A673 (cell line): ENCODE measurements around the gene EYS. TPM values are rescaled to one million over a fixed set of nuclear protein-coding genes. Genes with fewer than 3 reads are reported as not detected.

ENCODE experiments used
- BruUV-seq: library from RNA; stranded (reverse); fragments of 400-500 nt; replicated peaks from 2 replicates; lab custom pipeline; 2021; lab: Mats Ljungman, UMichigan
- CTCF ChIA-PET: fragments of 300-600 bp; sonication (Branson Sonifier 250); formaldehyde crosslinking; loops from one replicate; lab custom pipeline; 2022; ENCODE audit warnings: antibody characterized with exemption; lab: Charles Lee
- POLR2A ChIA-PET: fragments of 300-600 bp; sonication (Branson Sonifier 250); formaldehyde crosslinking; loops from one replicate; lab custom pipeline; 2022; ENCODE audit warnings: antibody characterized with exemption; ENCODE audit not compliant: low non-redundant PET; lab: Charles Lee
- DNase-seq: peaks from one replicate; pipeline ENCODE4 v3.0.0-alpha.2; 2015; ENCODE audit warnings: low spot score
- H3K27ac ChIP-seq: fragments of 200-600 bp; sonication (generic); 2 replicates; pipeline ENCODE4 v1.5.1; 2016; ENCODE audit warnings: mixed run types, low read depth, mild to moderate bottlenecking, mixed read lengths, antibody characterized with exemption, low read length; ENCODE audit not compliant: poor library complexity, severe bottlenecking
- H3K27me3 ChIP-seq: fragments of 200-600 bp; sonication (generic); replicated peaks from 2 replicates; pipeline ENCODE4 v1.6.1; 2017; ENCODE audit warnings: mixed run types, low read depth, mild to moderate bottlenecking, mixed read lengths, antibody characterized with exemption, low read length; ENCODE audit not compliant: insufficient read depth, poor library complexity
- H3K36me3 ChIP-seq: fragments of 200-600 bp; sonication (generic); 2 replicates; pipeline ENCODE4 v1.6.1; 2016; ENCODE audit warnings: mixed run types, mild to moderate bottlenecking, mixed read lengths, antibody characterized with exemption, low read length; ENCODE audit not compliant: insufficient read depth, poor library complexity, severe bottlenecking
- H3K4me1 ChIP-seq: fragments of 200-600 bp; sonication (generic); 2 replicates; pipeline ENCODE4 v1.6.1; 2017; ENCODE audit warnings: mixed run types, mild to moderate bottlenecking, mixed read lengths, antibody characterized with exemption, low read length; ENCODE audit not compliant: insufficient read depth, poor library complexity, severe bottlenecking
- H3K4me3 ChIP-seq: fragments of 200-600 bp; sonication (generic); 2 replicates; pipeline ENCODE4 v1.5.1; 2016; ENCODE audit warnings: low read depth, mixed run types, mild to moderate bottlenecking, mixed read lengths, low read length; ENCODE audit not compliant: poor library complexity, severe bottlenecking
- H3K9me3 ChIP-seq: fragments of 200-600 bp; sonication (generic); 2 replicates; pipeline ENCODE4 v1.6.1; 2016; ENCODE audit warnings: mixed run types, low read depth, mild to moderate bottlenecking, mixed read lengths, antibody characterized with exemption, low read length; ENCODE audit not compliant: poor library complexity, severe bottlenecking
- EZH2 ChIP-seq: fragments of 200-600 bp; sonication (generic); IDR thresholded peaks from 2 replicates; pipeline ENCODE4 v1.6.1; 2017; ENCODE audit warnings: borderline replicate concordance, low read depth, mild to moderate bottlenecking, mixed read lengths, antibody characterized with exemption, low read length; ENCODE audit not compliant: poor library complexity, severe bottlenecking
- intact Hi-C: fragments of 100-400 bp; cut with micrococcal nuclease; formaldehyde crosslinking; loops from one replicate; pipeline ENCODE4 v1.10.0; 2022; ENCODE audit not compliant: unreplicated experiment
- total RNA-seq: library from RNA; stranded (reverse); gene quantifications from 2 replicates; pipeline ENCODE4 v1.2.3, GENCODE V29; 2021
- TF ChIP-seq, protein P1 (sequence below): fragments of 300-800, 200-600 bp; sonication (generic); conservative IDR thresholded peaks from 2 replicates; pipeline ENCODE4 v1.5.1; 2017; ENCODE audit warnings: low read depth, mild to moderate bottlenecking, antibody characterized with exemption, low read length, moderate library complexity, mixed read lengths

Gene EYS
- total RNA-seq, 1 experiment from 2014 or later, result 0.47 TPM

DNA sequence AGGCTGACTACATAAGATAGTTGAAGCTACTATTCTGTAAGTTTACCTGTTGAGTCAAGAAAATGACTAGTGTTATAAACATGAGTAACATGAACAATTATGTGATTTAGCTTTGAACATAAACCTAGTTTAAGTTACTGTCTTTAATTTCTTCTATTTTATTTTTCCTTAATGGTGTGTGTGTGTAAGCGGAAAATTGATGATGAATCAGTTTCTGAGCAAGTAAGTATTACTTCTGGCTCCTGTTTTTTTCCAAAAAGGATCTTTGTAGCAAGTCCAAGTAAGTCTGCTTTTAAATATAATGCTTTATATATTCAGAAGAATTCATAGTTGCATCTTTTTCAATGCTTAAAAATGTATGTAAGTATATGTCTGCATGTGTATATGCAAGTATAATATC, 786.8 kb downstream of the EYS start:
- intact Hi-C loops, result no loop called here
- ChIA-PET POLR2A (no interaction called here), CTCF (no interaction called here)
- Histone ChIP-seq H3K27ac (no peak overlapping the region), H3K4me1 (no peaks in the 10 kb centered on the region), H3K9me3 (no peaks in the 10 kb centered on the region), H3K36me3 (no peaks in the 10 kb centered on the region), H3K4me3 (no peak overlapping the region), H3K27me3 (no peaks in the 10 kb centered on the region)
- no peak for TF ChIP-seq EZH2
- TF ChIP-seq, protein P1, sequence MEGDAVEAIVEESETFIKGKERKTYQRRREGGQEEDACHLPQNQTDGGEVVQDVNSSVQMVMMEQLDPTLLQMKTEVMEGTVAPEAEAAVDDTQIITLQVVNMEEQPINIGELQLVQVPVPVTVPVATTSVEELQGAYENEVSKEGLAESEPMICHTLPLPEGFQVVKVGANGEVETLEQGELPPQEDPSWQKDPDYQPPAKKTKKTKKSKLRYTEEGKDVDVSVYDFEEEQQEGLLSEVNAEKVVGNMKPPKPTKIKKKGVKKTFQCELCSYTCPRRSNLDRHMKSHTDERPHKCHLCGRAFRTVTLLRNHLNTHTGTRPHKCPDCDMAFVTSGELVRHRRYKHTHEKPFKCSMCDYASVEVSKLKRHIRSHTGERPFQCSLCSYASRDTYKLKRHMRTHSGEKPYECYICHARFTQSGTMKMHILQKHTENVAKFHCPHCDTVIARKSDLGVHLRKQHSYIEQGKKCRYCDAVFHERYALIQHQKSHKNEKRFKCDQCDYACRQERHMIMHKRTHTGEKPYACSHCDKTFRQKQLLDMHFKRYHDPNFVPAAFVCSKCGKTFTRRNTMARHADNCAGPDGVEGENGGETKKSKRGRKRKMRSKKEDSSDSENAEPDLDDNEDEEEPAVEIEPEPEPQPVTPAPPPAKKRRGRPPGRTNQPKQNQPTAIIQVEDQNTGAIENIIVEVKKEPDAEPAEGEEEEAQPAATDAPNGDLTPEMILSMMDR, result no peak
- BruUV-seq, result no TSS peak
- no peak for DNase-seq

GRCh38 chr6:64914124-64914523, 792.9 kb downstream of the EYS start:
- H3K27ac ChIP-seq, result no peak overlapping the region
- H3K36me3 ChIP-seq, result no peaks in the 10 kb centered on the region
- H3K4me1 ChIP-seq, result no peaks in the 10 kb centered on the region
- CTCF ChIA-PET, result no interaction called here
- BruUV-seq, result no TSS peak
- no peaks in the 10 kb centered on the region for H3K27me3 ChIP-seq
- no peak overlapping the region for H3K4me3 ChIP-seq
- no peaks in the 10 kb centered on the region for H3K9me3 ChIP-seq
- POLR2A ChIA-PET, result no interaction called here
- TF ChIP-seq EZH2, result no peak
- TF ChIP-seq, protein P1, result no peak
- intact Hi-C loops, result no loop called here
- DNase-seq, result no peak

- CTCF ChIA-PET, result no interaction called here
- Histone ChIP-seq H3K9me3 (no peaks in the 10 kb centered on the region), H3K4me3 (no peak overlapping the region), H3K36me3 (no peaks in the 10 kb centered on the region), H3K27ac (no peak overlapping the region), H3K27me3 (no peaks in the 10 kb centered on the region), H3K4me1 (no peaks in the 10 kb centered on the region)
- intact Hi-C loops, result no loop called here
- POLR2A ChIA-PET, result no interaction called here
- TF ChIP-seq, protein P1, result no peak
- TF ChIP-seq EZH2, result no peak
- no peak for DNase-seq
- no TSS peak for BruUV-seq
Measured at GRCh38 chr6:64912966-64913365, 794.1 kb downstream of the EYS start.
